HG03139 (cell line): Measurements from ENCODE around the gene CACNA2D2.

Source experiments
- ATAC-seq: cut with Tn5 transposase; IDR thresholded peaks from one replicate; pipeline ENCODE4 v1.9.1; 2021; ENCODE audit not compliant: unreplicated experiment

The CACNA2D2 gene

GRCh38 chr3:50401978-50402595 lies 101.3 kb downstream of the CACNA2D2 start:
- no peak for ATAC-seq

DNA sequence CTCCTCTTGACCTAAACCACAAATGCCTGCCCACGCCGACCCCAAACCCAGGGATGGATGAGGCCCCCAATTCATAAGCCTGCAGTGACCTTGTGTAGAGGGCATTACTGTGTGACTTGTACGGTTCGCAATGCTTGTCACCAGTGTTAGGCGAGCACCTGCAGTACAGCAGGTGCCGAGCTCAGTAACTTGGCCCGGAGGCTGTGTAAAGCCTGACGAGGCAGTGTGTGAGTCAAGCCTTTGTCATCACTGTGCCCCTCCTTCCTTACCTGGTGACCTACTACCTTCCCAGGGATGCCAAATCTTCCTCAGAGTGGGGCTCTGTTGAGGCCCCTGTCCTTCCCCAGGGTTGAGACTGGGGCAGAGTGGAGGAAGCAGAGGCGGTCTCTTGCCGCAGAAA lies 106.9 kb downstream of the CACNA2D2 start:
- no peak for ATAC-seq

DNA sequence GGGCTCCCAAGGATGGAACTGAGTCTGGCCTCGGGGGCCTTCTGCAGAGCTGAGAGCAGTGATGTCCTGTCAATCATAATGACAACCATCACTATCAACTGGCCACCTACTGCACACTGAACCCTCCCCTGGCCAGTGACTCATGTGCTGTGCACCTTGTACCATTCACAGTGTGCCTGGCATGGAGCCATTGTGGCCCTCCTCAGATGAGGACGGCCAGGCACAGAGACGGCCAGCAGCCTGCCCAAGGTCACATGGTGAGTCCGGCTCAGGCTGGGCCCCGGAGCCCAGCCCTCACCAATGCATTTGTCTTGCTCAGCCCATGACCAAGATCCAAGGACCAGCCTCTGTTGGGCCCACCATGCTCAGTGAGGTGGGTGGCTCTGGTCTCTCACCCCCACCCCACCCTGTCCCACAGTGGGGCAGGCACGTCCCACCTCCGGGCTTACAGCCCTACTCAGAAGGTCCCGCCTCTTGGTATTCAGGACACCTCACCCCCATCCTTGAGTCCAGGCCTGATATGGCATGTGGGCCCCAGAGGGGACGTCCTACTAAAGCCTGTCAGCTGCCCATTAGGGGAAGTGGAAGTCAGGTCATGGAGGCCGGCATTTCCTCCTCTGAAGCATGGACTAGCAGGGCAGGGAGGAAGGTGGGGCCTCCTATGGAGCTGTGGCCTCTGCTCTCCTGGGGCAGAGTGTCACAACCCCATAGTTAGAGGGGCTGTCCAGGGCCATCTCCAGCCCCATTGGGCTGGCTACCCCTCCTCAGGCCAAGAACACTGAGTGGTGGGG lies 108.2 kb downstream of the CACNA2D2 start:
- no peak for ATAC-seq

- ATAC-seq = no peak
These were observed 110.4 kb downstream of the CACNA2D2 start for GRCh38 chr3:50393061-50393460.

GRCh38 chr3:50392101-50392715 lies 111.2 kb downstream of the CACNA2D2 start:
- ATAC-seq = no peak

- no peak for ATAC-seq
These were observed 112.8 kb downstream of the CACNA2D2 start for GRCh38 chr3:50390508-50391224.

GRCh38 chr3:50389414-50389767 lies 114.0 kb downstream of the CACNA2D2 start:
- no peak for ATAC-seq

- ATAC-seq = no peak
These were observed 114.6 kb downstream of the CACNA2D2 start for GRCh38 chr3:50388720-50389413.

DNA sequence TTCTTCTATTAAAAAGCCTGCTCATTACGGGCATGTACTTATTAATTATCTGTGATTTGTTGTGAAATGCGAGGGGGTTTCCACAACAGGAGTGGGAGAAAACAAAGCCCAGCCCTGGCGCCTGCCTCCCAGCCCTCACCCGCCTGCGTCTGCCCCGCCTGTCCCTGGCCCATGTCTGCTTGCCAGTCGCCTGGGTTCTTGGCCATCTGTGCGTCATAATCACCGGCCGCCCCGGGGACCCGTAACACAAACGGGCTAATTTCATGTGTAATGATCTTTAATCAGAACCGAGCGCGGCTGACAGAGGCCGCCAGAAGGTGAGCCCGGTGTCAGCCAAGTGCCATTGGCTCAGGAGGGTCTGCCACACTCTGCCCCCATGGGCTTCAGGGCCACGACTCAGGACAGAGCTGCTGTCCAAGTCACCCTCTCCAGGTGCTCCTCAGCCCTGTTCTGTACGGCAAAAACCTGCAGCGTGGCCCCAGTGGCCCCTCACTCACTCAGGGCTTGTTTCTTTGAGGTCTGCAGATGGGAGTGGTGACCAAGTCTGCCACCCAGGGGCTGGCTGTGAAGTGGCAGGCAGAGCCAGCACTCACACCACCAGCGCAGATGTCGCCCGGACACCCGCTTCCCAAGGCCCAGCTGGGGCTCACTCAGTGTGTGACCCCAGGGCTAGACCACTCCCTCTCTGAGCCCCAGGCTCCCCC lies 115.3 kb downstream of the CACNA2D2 start:
- ATAC-seq = no peak

DNA sequence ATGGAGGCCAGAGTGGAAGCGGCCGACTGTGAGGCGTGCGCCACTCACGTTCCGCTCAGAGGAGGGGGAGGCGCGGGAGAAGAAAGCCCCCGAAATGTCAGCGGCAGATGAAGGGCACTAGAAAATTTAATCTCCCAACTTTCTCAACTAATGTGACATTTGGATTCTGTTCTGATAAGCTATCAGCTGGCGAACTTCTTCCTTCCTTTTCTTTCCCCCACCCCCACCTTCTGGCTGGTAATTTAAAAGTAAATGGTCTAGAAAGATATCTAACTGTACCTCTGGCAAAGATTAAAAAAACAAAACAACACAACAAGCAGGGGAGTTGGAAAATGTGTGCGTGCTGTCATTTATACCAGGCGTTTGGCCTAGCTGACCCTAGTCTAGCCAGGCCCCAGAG lies 117.7 kb downstream of the CACNA2D2 start:
- no peak for ATAC-seq

DNA sequence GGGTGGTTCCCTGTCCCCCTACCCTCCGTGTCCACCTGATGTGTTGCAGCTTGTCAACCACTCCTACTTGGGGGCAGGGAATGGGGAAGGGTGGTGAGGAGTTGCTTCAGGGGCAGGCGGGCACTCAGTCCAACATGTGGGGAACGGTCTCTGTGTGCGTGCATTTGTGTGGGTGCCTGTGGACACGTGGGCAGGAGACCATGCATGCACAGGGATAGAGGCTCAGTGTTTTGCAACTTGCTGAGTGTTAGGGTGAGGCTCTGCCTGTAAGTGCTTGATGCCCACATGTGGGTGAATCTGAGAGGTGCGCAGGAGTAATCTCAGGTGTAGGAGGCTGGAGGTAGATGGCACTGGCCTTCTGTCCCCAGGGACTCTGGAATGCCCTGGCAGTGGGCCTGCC lies 119.7 kb downstream of the CACNA2D2 start:
- ATAC-seq = no peak

GRCh38 chr3:50382722-50383121 lies 120.7 kb downstream of the CACNA2D2 start:
- no peak for ATAC-seq

- ATAC-seq = no peak
These were observed 122.1 kb downstream of the CACNA2D2 start for GRCh38 chr3:50381383-50381782.

DNA sequence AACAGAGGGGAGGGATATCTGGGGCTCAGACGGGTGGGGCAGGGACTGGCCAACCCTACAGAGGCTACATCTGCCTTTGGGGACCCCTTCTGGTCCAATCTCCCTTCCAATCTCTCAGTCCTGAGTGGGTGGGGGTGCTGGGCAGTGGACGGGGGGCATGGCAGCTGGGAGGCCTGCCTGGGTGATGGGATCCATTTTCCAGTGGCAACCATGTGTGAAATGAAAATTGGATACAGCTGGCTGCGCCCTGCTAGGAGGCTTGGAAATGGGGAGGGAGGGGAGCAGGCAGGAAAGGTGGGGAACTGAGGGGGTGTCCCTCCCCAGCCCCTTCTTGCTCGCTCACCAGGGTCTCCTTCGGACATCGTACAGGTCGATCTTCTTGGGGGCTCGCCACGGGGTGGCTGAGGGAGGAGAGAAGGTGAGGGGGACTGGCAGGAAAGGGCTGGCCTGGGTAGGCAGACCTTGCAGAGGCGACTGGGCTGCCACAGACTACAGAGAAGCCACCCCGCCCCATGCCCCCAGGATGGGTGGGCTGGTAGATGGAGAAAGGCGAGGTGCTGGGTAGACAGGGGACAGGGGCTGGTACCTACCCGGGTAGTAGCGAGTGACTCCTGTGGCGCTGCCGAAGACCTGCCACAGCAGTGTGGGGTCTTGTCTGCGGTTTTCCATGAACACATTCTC lies 122.9 kb downstream of the CACNA2D2 start:
- no peak for ATAC-seq

- no peak for ATAC-seq
These were observed 124.7 kb downstream of the CACNA2D2 start for GRCh38 chr3:50378757-50379156.

- no peak for ATAC-seq
These were observed 125.4 kb downstream of the CACNA2D2 start for GRCh38 chr3:50378024-50378423.

DNA sequence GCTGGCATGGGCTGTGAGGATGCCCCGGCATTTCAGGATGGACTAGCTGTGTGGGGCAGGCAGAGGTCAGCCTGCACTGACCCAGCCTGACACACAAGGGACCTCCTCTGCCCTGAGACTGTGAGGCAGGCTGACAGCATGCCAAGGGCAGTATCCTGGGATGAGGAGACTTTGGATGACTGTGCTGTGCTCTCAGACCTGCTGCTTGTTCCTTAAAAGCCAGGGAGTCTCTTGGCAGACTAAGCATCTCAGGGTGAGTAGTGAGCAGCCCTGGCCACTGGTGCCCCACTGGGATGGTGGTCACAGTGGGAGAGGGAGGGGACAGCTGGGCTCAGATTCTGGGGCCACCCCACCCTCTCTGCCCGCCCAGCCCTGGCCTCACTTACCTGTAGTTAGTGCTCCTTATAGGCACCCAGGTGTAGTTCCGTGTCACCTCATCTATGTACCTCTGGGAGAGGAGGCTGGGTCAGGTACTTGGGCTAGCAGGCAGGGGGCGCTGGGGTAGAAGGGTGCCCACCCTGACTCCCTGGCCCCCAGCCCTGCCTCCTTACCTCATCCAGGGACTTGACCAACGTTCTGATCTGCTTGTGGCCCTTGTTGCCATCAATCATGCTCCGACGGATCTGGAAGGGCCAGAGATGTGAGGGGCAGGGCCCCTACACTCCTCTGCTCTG lies 128.0 kb downstream of the CACNA2D2 start:
- ATAC-seq = no peak

DNA sequence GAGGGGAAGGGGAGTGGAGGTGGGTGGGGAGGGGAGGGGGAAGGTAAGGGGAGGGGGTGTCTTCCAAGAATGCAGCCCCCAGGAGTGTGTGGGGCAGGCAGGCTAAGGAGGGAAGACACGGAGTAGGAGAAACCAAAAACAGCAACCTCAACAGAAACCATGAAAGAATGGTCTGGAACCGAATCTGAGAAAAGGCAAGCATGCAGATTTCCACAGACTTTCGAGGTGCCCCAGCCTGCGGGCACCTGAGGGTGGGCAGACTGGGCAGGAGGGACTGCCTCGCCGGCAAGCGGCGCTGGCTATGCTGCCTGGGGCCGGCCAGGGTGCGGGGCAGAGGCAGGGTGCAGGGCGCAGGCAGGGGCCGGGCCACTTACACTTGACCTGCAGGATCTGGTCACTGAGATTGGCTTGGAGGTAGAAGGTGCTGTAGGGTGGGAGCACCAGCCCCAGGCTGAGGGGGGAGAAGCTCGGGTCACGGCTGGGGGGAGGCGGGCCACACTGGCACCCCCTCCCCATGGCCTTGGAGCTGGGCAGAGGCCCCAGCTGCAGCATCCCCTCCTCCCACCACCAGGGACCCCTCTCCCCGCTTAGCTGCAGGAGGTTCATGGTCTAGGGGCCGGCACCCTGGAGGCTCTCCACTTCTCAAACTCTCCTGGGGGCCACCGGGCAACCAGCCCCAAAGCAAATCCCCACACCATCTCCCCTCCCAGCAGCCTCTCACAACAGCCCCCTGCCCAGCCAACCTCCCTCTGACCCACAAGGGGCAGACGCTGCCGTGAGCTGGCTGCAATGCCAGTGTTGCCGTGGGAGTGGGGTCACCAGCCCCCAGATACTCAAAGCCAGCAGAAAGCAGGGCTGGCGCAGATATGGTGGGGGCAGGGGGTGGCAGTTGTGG lies 128.8 kb downstream of the CACNA2D2 start:
- ATAC-seq = no peak
